GM23248 (cell line): Measurements from ENCODE around the gene SLC9A9. TPM values are rescaled to one million over a fixed set of nuclear protein-coding genes. Genes with fewer than 3 reads are reported as not detected.

ENCODE experiments used
- DNase-seq: peaks from one replicate; pipeline ENCODE4 v3.0.0-alpha.2; 2015
- H2AFZ ChIP-seq: fragments of 200-600 bp; sonication (generic); 2 replicates; pipeline ENCODE4 v1.6.1; 2016; ENCODE audit warnings: antibody characterized with exemption
- H3F3A ChIP-seq: fragments of 200-600 bp; sonication (generic); 2 replicates; pipeline ENCODE4 v1.6.1; 2016; ENCODE audit warnings: mild to moderate bottlenecking, antibody characterized with exemption, mixed run types; ENCODE audit not compliant: insufficient read depth
- H3K27ac ChIP-seq: fragments of 200-600 bp; sonication (generic); 2 replicates; pipeline ENCODE4 v1.5.1; 2016; ENCODE audit warnings: mild to moderate bottlenecking
- H3K27me3 ChIP-seq: fragments of 200-600 bp; sonication (generic); replicated peaks from 2 replicates; pipeline ENCODE4 v1.6.1; 2016; ENCODE audit warnings: mild to moderate bottlenecking; ENCODE audit not compliant: insufficient read depth
- H3K36me3 ChIP-seq: fragments of 200-600 bp; sonication (generic); 2 replicates; pipeline ENCODE4 v1.6.1; 2016; ENCODE audit warnings: low read depth, mild to moderate bottlenecking
- H3K4me1 ChIP-seq: fragments of 200-600 bp; sonication (generic); 2 replicates; pipeline ENCODE4 v1.6.1; 2016; ENCODE audit warnings: mild to moderate bottlenecking; ENCODE audit not compliant: insufficient read depth
- H3K4me2 ChIP-seq: fragments of 200-600 bp; sonication (generic); one replicate; pipeline ENCODE4 v1.6.1; 2016; ENCODE audit warnings: mild to moderate bottlenecking; ENCODE audit not compliant: unreplicated experiment
- H3K4me3 ChIP-seq: fragments of 200-600 bp; sonication (generic); 2 replicates; pipeline ENCODE4 v1.5.1; 2016; ENCODE audit warnings: mild to moderate bottlenecking
- H3K79me2 ChIP-seq: fragments of 200-600 bp; sonication (generic); 2 replicates; pipeline ENCODE4 v1.6.1; 2016; ENCODE audit warnings: mild to moderate bottlenecking; ENCODE audit not compliant: insufficient read depth
- H3K9ac ChIP-seq: fragments of 200-600 bp; sonication (generic); 2 replicates; pipeline ENCODE4 v1.6.1; 2016; ENCODE audit warnings: mild to moderate bottlenecking
- H3K9me2 ChIP-seq: fragments of 200-600 bp; sonication (generic); 2 replicates; pipeline ENCODE4 v1.6.1; 2016; ENCODE audit warnings: mixed run types, mild to moderate bottlenecking, moderate library complexity; ENCODE audit not compliant: insufficient read depth
- H3K9me3 ChIP-seq: fragments of 200-600 bp; sonication (generic); one replicate; pipeline ENCODE4 v1.6.1; 2017; ENCODE audit warnings: low read depth
- H4K20me1 ChIP-seq: fragments of 200-600 bp; sonication (generic); 2 replicates; pipeline ENCODE4 v1.6.0; 2016; ENCODE audit not compliant: insufficient read depth
- EZH2 ChIP-seq: fragments of 200-600 bp; sonication (generic); IDR thresholded peaks from 2 replicates; pipeline ENCODE4 v1.6.1; 2018; ENCODE audit warnings: antibody characterized with exemption, mild to moderate bottlenecking; ENCODE audit not compliant: insufficient read depth, poor library complexity, severe bottlenecking
- EZH2phosphoT487 ChIP-seq: fragments of 200-600 bp; sonication (generic); IDR thresholded peaks from 2 replicates; pipeline ENCODE4 v1.6.1; 2018; ENCODE audit warnings: antibody characterized with exemption, moderate library complexity, mild to moderate bottlenecking, low read depth; ENCODE audit not compliant: insufficient read depth
- WGBS, 2 experiments: methylation state at CpG; one replicate each; pipeline ENCODE4 v1.1.6; 2015 to 2017; ENCODE audit warnings: low lambda C conversion rate in 2 of 2, low coverage in 1 of 2; ENCODE audit errors: missing lambda C conversion rate in 2 of 2; 5-methylcytosine and 5-hydroxymethylcytosine counted together
- in situ Hi-C: fragments of 300-500 bp; cut with MboI; formaldehyde crosslinking; loops from 2 replicates; pipeline ENCODE4 v1.15.0; 2020
- polyA plus RNA-seq: library from polyadenylated mRNA; unstranded; fragments of >200 nt; fragmentation: Nextera tagmentation; extraction: Ambion mirVana; gene quantifications from 2 replicates; pipeline ENCODE4 v1.2.1, GENCODE V29; 2016
- total RNA-seq: library from RNA; depleted of rRNA; stranded (reverse); fragments of >200 nt; shearing (Covaris generic); gene quantifications from 2 replicates; pipeline ENCODE4 v1.2.3, GENCODE V29; 2014

Gene SLC9A9
- total and polyA plus RNA-seq, 2 experiments from 2014 or later: 2.8 to 3.2 TPM

- no peaks in the 10 kb centered on the region for H3K9me3 ChIP-seq
- H3F3A ChIP-seq: no peaks in the 10 kb centered on the region
- no peaks in the 10 kb centered on the region for H4K20me1 ChIP-seq
- H3K36me3 ChIP-seq: no peaks in the 10 kb centered on the region
- H3K79me2 ChIP-seq: no peaks in the 10 kb centered on the region
- no peaks in the 10 kb centered on the region for H3K4me1 ChIP-seq
- H3K9ac ChIP-seq: no peak overlapping the region
- H3K9me2 ChIP-seq: no peaks in the 10 kb centered on the region; the same call in 1 of the 2 replicates
- H2AFZ ChIP-seq: no peak overlapping the region
- no peaks in the 10 kb centered on the region for H3K27me3 ChIP-seq
- no peak for DNase-seq
- TF ChIP-seq EZH2: no peak
- no peak for TF ChIP-seq EZH2phosphoT487
- no peak overlapping the region for H3K4me2 ChIP-seq
- in situ Hi-C loops: no loop called here
- H3K4me3 ChIP-seq: no peak overlapping the region
- H3K27ac ChIP-seq: no peak overlapping the region
These were observed 571.7 kb downstream of the SLC9A9 start for GRCh38 chr3:143276592-143276991.

GRCh38 chr3:143273975-143274690 lies 574.1 kb downstream of the SLC9A9 start:
- Histone ChIP-seq H3K9me3 (no peaks in the 10 kb centered on the region), H3K9ac (no peak overlapping the region), H3K4me2 (no peak overlapping the region), H3K9me2 (no peaks in the 10 kb centered on the region; the same call in 1 of the 2 replicates), H3F3A (no peaks in the 10 kb centered on the region), H4K20me1 (no peaks in the 10 kb centered on the region), H3K27me3 (no peaks in the 10 kb centered on the region), H3K4me3 (no peak overlapping the region), H3K4me1 (no peaks in the 10 kb centered on the region), H3K27ac (no peak overlapping the region), H2AFZ (no peak overlapping the region), H3K79me2 (no peaks in the 10 kb centered on the region), H3K36me3 (no peaks in the 10 kb centered on the region)
- WGBS, 2 experiments: 58 to 70% methylated on average over 1 of the region's 1 CpG
- DNase-seq: no peak
- no peak for TF ChIP-seq EZH2
- TF ChIP-seq EZH2phosphoT487: no peak
- in situ Hi-C loops: no loop called here

- 97% methylated on average over 2 of the region's 2 CpGs for WGBS, 2 experiments
- in situ Hi-C loops: no loop called here
- DNase-seq: no peak
These were observed 577.1 kb downstream of the SLC9A9 start for GRCh38 chr3:143271136-143271535.

GRCh38 chr3:143269741-143270140 lies 578.5 kb downstream of the SLC9A9 start:
- Histone ChIP-seq H4K20me1 (no peaks in the 10 kb centered on the region), H3K9me3 (no peaks in the 10 kb centered on the region), H2AFZ (no peak overlapping the region), H3K27me3 (no peaks in the 10 kb centered on the region), H3K9me2 (no peaks in the 10 kb centered on the region; the same call in 1 of the 2 replicates), H3K79me2 (no peaks in the 10 kb centered on the region), H3K4me1 (no peaks in the 10 kb centered on the region), H3K4me2 (no peak overlapping the region), H3K9ac (no peak overlapping the region), H3F3A (no peaks in the 10 kb centered on the region), H3K27ac (no peak overlapping the region), H3K36me3 (no peaks in the 10 kb centered on the region), H3K4me3 (no peak overlapping the region)
- TF ChIP-seq EZH2: no peak
- TF ChIP-seq EZH2phosphoT487: no peak
- in situ Hi-C loops: no loop called here
- WGBS, 2 experiments: 73 to 78% methylated on average over 3 of the region's 3 CpGs
- peak; percentile 3 for DNase-seq

More at GRCh38 chr3:143271136-143271535, 577.1 kb downstream of the SLC9A9 start:
- TF ChIP-seq EZH2phosphoT487 (no peak), EZH2 (no peak)
- Histone ChIP-seq H3K4me1 (no peaks in the 10 kb centered on the region), H3K27me3 (no peaks in the 10 kb centered on the region), H4K20me1 (no peaks in the 10 kb centered on the region), H3K27ac (no peak overlapping the region), H3K4me3 (no peak overlapping the region), H3K4me2 (no peak overlapping the region), H3K9me3 (no peaks in the 10 kb centered on the region), H3K36me3 (no peaks in the 10 kb centered on the region), H3K9me2 (no peaks in the 10 kb centered on the region; the same call in 1 of the 2 replicates), H3F3A (no peaks in the 10 kb centered on the region), H3K9ac (no peak overlapping the region), H3K79me2 (no peaks in the 10 kb centered on the region), H2AFZ (no peak overlapping the region)
